ENCODE measurements around the gene FBLN5. TPM values are rescaled to one million over a fixed set of nuclear protein-coding genes. Genes with fewer than 3 reads are reported as not detected.

Gene FBLN5
- total RNA-seq, 1 experiment from 2014 or later, result 1.0 TPM

GRCh38 chr14:91896419-91896818 is 51.1 kb downstream of the FBLN5 start:
- Histone ChIP-seq H3K23ac (ENCODE audit: insufficient read length, low read depth, low read length) (no peak overlapping the region), H2BK15ac (ENCODE audit: low read depth, low read length) (no peak overlapping the region), H3K9me3 (ENCODE audit: control insufficient read depth, low read depth, low read length) (no peaks in the 10 kb centered on the region), H2BK12ac (ENCODE audit: insufficient read length, low read depth, low read length) (no peak overlapping the region), H4K5ac (ENCODE audit: insufficient read length, low read depth, low read length) (no peak overlapping the region), H2AK5ac (ENCODE audit: insufficient read length, low read length) (no peak overlapping the region), H3T11ph (ENCODE audit: low read length) (no peak overlapping the region), H3K9ac (ENCODE audit: extremely low read depth, insufficient read length, low read length) (no peak overlapping the region), H3K4me1 (ENCODE audit: insufficient read depth, low read length) (peaks cover 4% of the 10 kb centered on the region; the same call in 1 of the 2 replicates), H4K91ac (ENCODE audit: insufficient read length, low read depth, low read length) (no peak overlapping the region), H3K56ac (ENCODE audit: insufficient read length, low read depth, low read length) (no peak overlapping the region), H4K8ac (replicated peaks; ENCODE audit: insufficient read length, low read depth, low read length) (no peak overlapping the region), H3K14ac (ENCODE audit: insufficient read depth, low read length) (no peak overlapping the region), H3K27ac (ENCODE audit: insufficient read length, low read depth, low read length) (no peak overlapping the region), H2BK120ac (ENCODE audit: low read depth, low read length, poor library complexity, severe bottlenecking) (no peak overlapping the region), H3K79me2 (ENCODE audit: insufficient read depth, low read length) (no peaks in the 10 kb centered on the region), H3K23me2 (ENCODE audit: insufficient read length, low read depth, low read length, poor library complexity, severe bottlenecking) (no peaks in the 10 kb centered on the region), H3K4me2 (ENCODE audit: insufficient read depth, insufficient read length, low read length) (no peak overlapping the region), H3K27me3 (ENCODE audit: insufficient read depth, low read length) (no peaks in the 10 kb centered on the region), H2BK5ac (ENCODE audit: insufficient read length, low read length) (no peak overlapping the region), H2AFZ (ENCODE audit: low read length) (no peak overlapping the region), H3K18ac (ENCODE audit: insufficient read length, low read depth, low read length) (no peak overlapping the region), H2BK20ac (ENCODE audit: low read depth, low read length, poor library complexity, severe bottlenecking) (no peak overlapping the region), H3K79me1 (ENCODE audit: insufficient read depth, low read depth, low read length, poor library complexity, severe bottlenecking) (no peaks in the 10 kb centered on the region), H4K20me1 (ENCODE audit: control insufficient read depth, insufficient read depth, insufficient read length) (no peaks in the 10 kb centered on the region), H3K4ac (ENCODE audit: low read depth, low read length) (no peak overlapping the region)
- Mint-ChIP-seq H3K36me3 (ENCODE audit: insufficient read depth in 1 of 3, low read depth in 3 of 3) (no peaks in the 10 kb centered on the region; a peak in 2 of 7 replicates), H3K4me3 (no peak overlapping the region), H3K27me3 (ENCODE audit: low read depth) (0 out of 2 replicates have a peak, but pooled peaks cover 2% of the 10 kb centered on the region), H3K9me3 (no peaks in the 10 kb centered on the region), H3K27ac (no peak overlapping the region), H3K4me1 (peaks cover 7 to 11% of the 10 kb centered on the region in 2 experiments)
- no CpG with 5 or more reads among the region's 4 CpGs for WGBS (ENCODE audit: extremely low coverage, insufficient read length, low lambda C conversion rate)
- no peak for DNase-seq
- no peak for TF ChIP-seq CTCF (conservative IDR thresholded peaks at IDR 0.05)

Data from H9 (cell line).